ENCODE data around the gene CFAP107. TPM values are rescaled to one million over a fixed set of nuclear protein-coding genes. Genes with fewer than 3 reads are reported as not detected.

The CFAP107 gene
- total and polyA plus RNA-seq, 3 experiments from 2014 or later = not detected

DNA sequence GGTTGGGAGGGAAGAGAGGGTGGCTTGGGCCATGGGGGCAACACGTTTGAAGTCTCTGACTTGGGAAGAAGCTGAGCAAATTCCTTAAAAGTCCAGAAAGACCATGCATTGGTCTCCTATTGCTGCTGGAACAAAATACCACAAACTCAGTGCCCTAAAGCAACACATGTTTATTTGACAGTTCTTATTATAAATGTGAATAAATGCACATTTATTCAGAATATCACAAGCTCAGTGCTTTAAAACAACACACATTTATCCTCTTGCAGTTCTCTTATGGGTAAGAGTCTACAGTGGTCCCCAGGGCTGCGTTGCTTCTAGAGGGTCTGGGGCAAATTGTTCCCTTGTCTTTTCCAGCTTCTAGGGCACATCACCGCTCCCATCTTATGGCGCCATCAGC, 17.5 kb downstream of the CFAP107 start:
- Mint-ChIP-seq H3K4me3 (no peak overlapping the region), H3K27ac (no peak overlapping the region), H3K9me3 (peaks cover 0 to 2% (median 0%) of the 10 kb centered on the region in 5 donors), H3K36me3 (no peaks in the 10 kb centered on the region), H3K4me1 (no peaks in the 10 kb centered on the region), H3K27me3 (peaks cover 7 to 39% of the 10 kb centered on the region in 2 donors)
- POLR2A ChIA-PET = no interaction called here
- no peak for DNase-seq
- H3K4me3 ChIP-seq (ENCODE audit: low read length) = no peak overlapping the region
- H3K36me3 ChIP-seq (ENCODE audit: insufficient read depth, low read length) = no peaks in the 10 kb centered on the region
- H3K27me3 ChIP-seq (ENCODE audit: insufficient read depth, low read length, poor library complexity, severe bottlenecking) = no peaks in the 10 kb centered on the region
- no peak overlapping the region for H3K27ac ChIP-seq (ENCODE audit: low read depth, low read length)
- H3K4me1 ChIP-seq (ENCODE audit: insufficient read depth, low read length) = no peaks in the 10 kb centered on the region
- CTCF ChIA-PET = no interaction called here
- no peaks in the 10 kb centered on the region for H3K9me3 ChIP-seq (ENCODE audit: low read length)

- Histone ChIP-seq H3K4me3 (ENCODE audit: low read length) (no peak overlapping the region), H3K27me3 (ENCODE audit: insufficient read depth, low read length, poor library complexity, severe bottlenecking) (no peaks in the 10 kb centered on the region), H3K4me1 (ENCODE audit: insufficient read depth, low read length) (no peaks in the 10 kb centered on the region), H3K9me3 (ENCODE audit: low read length) (no peaks in the 10 kb centered on the region), H3K36me3 (ENCODE audit: insufficient read depth, low read length) (no peaks in the 10 kb centered on the region), H3K27ac (ENCODE audit: low read depth, low read length) (no peak overlapping the region)
- Mint-ChIP-seq H3K27me3 (peaks cover 9 to 38% of the 10 kb centered on the region in 2 donors), H3K36me3 (no peaks in the 10 kb centered on the region), H3K4me3 (no peak overlapping the region), H3K9me3 (peaks cover 0 to 2% (median 0%) of the 10 kb centered on the region in 5 donors), H3K4me1 (no peaks in the 10 kb centered on the region), H3K27ac (no peak overlapping the region)
- DNase-seq = no peak
- ChIA-PET CTCF (no interaction called here), POLR2A (no interaction called here)
Observed at GRCh38 chr1:12764016-12764415, 18.0 kb downstream of the CFAP107 start.

DNA sequence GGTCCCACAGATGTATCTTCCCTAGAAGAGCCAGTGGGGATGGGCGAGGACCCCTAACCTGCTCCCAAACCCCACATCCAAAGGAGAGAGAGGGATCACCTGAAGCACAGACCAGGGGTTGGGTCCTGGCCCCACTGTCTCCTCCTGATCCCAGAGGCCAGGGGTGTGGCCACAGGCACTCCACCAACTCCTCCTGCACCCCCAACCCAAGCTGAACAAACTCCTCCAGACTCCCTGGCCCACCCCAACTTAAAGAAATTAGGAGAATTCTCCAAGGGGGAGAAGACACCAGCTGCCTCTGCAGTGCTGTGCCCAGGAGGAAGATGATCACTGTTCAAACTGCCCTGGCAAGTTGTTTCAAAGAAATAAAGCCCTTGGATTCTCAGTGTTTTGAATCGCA, 23.0 kb downstream of the CFAP107 start:
- Mint-ChIP-seq H3K36me3 (no peaks in the 10 kb centered on the region), H3K9me3 (peaks cover 0 to 2% (median 0%) of the 10 kb centered on the region in 5 donors), H3K27me3 (peaks cover 35 to 62% of the 10 kb centered on the region in 2 donors), H3K4me3 (no peak overlapping the region), H3K4me1 (no peaks in the 10 kb centered on the region), H3K27ac (no peak overlapping the region)
- ChIA-PET CTCF (no interaction called here), POLR2A (no interaction called here)
- DNase-seq = no peak
- H3K27me3 ChIP-seq (ENCODE audit: insufficient read depth, low read length, poor library complexity, severe bottlenecking) = peaks cover 4% of the 10 kb centered on the region
- H3K9me3 ChIP-seq (ENCODE audit: low read length) = no peaks in the 10 kb centered on the region
- no peaks in the 10 kb centered on the region for H3K36me3 ChIP-seq (ENCODE audit: insufficient read depth, low read length)
- no peak overlapping the region for H3K4me3 ChIP-seq (ENCODE audit: low read length)
- no peak overlapping the region for H3K27ac ChIP-seq (ENCODE audit: low read depth, low read length)
- H3K4me1 ChIP-seq (ENCODE audit: insufficient read depth, low read length) = no peaks in the 10 kb centered on the region

- Mint-ChIP-seq H3K4me3 (no peak overlapping the region), H3K36me3 (no peaks in the 10 kb centered on the region), H3K27me3 (peaks cover 36 to 70% of the 10 kb centered on the region in 2 donors), H3K4me1 (no peaks in the 10 kb centered on the region), H3K9me3 (peaks cover 0 to 2% (median 0%) of the 10 kb centered on the region in 5 donors), H3K27ac (no peak overlapping the region)
- H3K27me3 ChIP-seq (ENCODE audit: insufficient read depth, low read length, poor library complexity, severe bottlenecking) = peaks cover 4% of the 10 kb centered on the region
- ChIA-PET CTCF (no interaction called here), POLR2A (no interaction called here)
- H3K36me3 ChIP-seq (ENCODE audit: insufficient read depth, low read length) = no peaks in the 10 kb centered on the region
- no peak overlapping the region for H3K4me3 ChIP-seq (ENCODE audit: low read length)
- no peak for DNase-seq
- H3K27ac ChIP-seq (ENCODE audit: low read depth, low read length) = no peak overlapping the region
- no peaks in the 10 kb centered on the region for H3K4me1 ChIP-seq (ENCODE audit: insufficient read depth, low read length)
- H3K9me3 ChIP-seq (ENCODE audit: low read length) = no peaks in the 10 kb centered on the region
Observed at GRCh38 chr1:12769976-12770505, 24.0 kb downstream of the CFAP107 start.

GRCh38 chr1:12770620-12771019, 24.6 kb downstream of the CFAP107 start:
- Histone ChIP-seq H3K36me3 (ENCODE audit: insufficient read depth, low read length) (no peaks in the 10 kb centered on the region), H3K4me1 (ENCODE audit: insufficient read depth, low read length) (no peaks in the 10 kb centered on the region), H3K4me3 (ENCODE audit: low read length) (no peak overlapping the region), H3K9me3 (ENCODE audit: low read length) (no peaks in the 10 kb centered on the region), H3K27me3 (ENCODE audit: insufficient read depth, low read length, poor library complexity, severe bottlenecking) (peaks cover 4% of the 10 kb centered on the region), H3K27ac (ENCODE audit: low read depth, low read length) (no peak overlapping the region)
- H3K27ac Mint-ChIP-seq = no peak overlapping the region
- CTCF ChIA-PET = no interaction called here
- peaks cover 36 to 72% of the 10 kb centered on the region in 2 donors for H3K27me3 Mint-ChIP-seq
- no peaks in the 10 kb centered on the region for H3K9me3 Mint-ChIP-seq
- no peaks in the 10 kb centered on the region for H3K4me1 Mint-ChIP-seq
- no peak overlapping the region for H3K4me3 Mint-ChIP-seq
- POLR2A ChIA-PET = no interaction called here
- no peaks in the 10 kb centered on the region for H3K36me3 Mint-ChIP-seq
- DNase-seq = no peak

GRCh38 chr1:12771186-12771585, 25.2 kb downstream of the CFAP107 start:
- H3K9me3 ChIP-seq (ENCODE audit: low read length) = no peaks in the 10 kb centered on the region
- DNase-seq = no peak
- H3K27me3 Mint-ChIP-seq = peaks cover 37 to 78% of the 10 kb centered on the region in 2 donors
- no peak overlapping the region for H3K4me3 ChIP-seq (ENCODE audit: low read length)
- no peaks in the 10 kb centered on the region for H3K9me3 Mint-ChIP-seq
- H3K4me1 Mint-ChIP-seq = no peaks in the 10 kb centered on the region
- peaks cover 8% of the 10 kb centered on the region for H3K27me3 ChIP-seq (ENCODE audit: insufficient read depth, low read length, poor library complexity, severe bottlenecking)
- no peak overlapping the region for H3K27ac ChIP-seq (ENCODE audit: low read depth, low read length)
- ChIA-PET CTCF (no interaction called here), POLR2A (no interaction called here)
- no peaks in the 10 kb centered on the region for H3K36me3 Mint-ChIP-seq
- no peaks in the 10 kb centered on the region for H3K4me1 ChIP-seq (ENCODE audit: insufficient read depth, low read length)
- no peaks in the 10 kb centered on the region for H3K36me3 ChIP-seq (ENCODE audit: insufficient read depth, low read length)
- H3K27ac Mint-ChIP-seq = no peak overlapping the region
- H3K4me3 Mint-ChIP-seq = no peak overlapping the region

- no peaks in the 10 kb centered on the region for H3K9me3 ChIP-seq (ENCODE audit: low read length)
- H3K4me3 Mint-ChIP-seq = no peak overlapping the region
- no peaks in the 10 kb centered on the region for H3K36me3 ChIP-seq (ENCODE audit: insufficient read depth, low read length)
Observed at GRCh38 chr1:12772520-12772919, 26.5 kb downstream of the CFAP107 start.

DNA sequence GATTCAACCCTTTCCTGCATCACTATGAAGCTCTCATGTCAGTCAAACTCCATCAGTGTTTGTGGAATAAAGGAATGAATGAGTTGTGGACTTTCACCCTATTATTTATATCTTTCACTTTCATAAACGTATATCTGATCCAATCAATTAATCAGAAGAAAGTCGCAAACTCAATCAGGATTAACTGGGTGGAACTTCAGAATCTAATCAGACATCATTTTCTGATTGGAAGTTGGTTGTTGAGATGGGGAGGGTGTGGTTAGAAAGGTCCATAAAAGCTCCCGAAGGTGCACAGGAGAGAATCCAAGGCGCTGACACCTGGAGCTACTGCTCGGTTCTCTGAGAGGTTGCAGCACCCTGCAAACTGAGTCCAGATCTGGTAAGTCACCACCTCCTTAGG, 27.4 kb downstream of the CFAP107 start, which contains the start of gene PRAMEF12:
PRAMEF12 (plus strand) TSS at position 301 of the 400 bp plus-strand sequence. CDS start 1,130 bp downstream, outside the sequence.
- DNase-seq = no peak
- H3K9me3 Mint-ChIP-seq = no peaks in the 10 kb centered on the region
- no peaks in the 10 kb centered on the region for H3K36me3 Mint-ChIP-seq
- no peaks in the 10 kb centered on the region for H3K4me1 Mint-ChIP-seq
- no peak within 1 kb of the TSS for H3K4me3 ChIP-seq (ENCODE audit: low read length)
- H3K36me3 ChIP-seq (ENCODE audit: insufficient read depth, low read length) = no peaks in the 10 kb centered on the region
- no peaks in the 10 kb centered on the region for H3K9me3 ChIP-seq (ENCODE audit: low read length)
- peaks cover 36 to 69% of the 10 kb centered on the region in 2 donors for H3K27me3 Mint-ChIP-seq
- peaks cover 8% of the 10 kb centered on the region for H3K27me3 ChIP-seq (ENCODE audit: insufficient read depth, low read length, poor library complexity, severe bottlenecking)
- no peaks in the 10 kb centered on the region for H3K4me1 ChIP-seq (ENCODE audit: insufficient read depth, low read length)
- ChIA-PET POLR2A (no interaction called here), CTCF (no interaction called here)
- no peak within 1 kb of the TSS for H3K4me3 Mint-ChIP-seq
- H3K27ac Mint-ChIP-seq = no peak within 1 kb of the TSS
- H3K27ac ChIP-seq (ENCODE audit: low read depth, low read length) = no peak within 1 kb of the TSS

More at GRCh38 chr1:12772520-12772919, 26.5 kb downstream of the CFAP107 start:
- Histone ChIP-seq H3K4me3 (ENCODE audit: low read length) (no peak overlapping the region), H3K27me3 (ENCODE audit: insufficient read depth, low read length, poor library complexity, severe bottlenecking) (peaks cover 8% of the 10 kb centered on the region), H3K4me1 (ENCODE audit: insufficient read depth, low read length) (no peaks in the 10 kb centered on the region), H3K27ac (ENCODE audit: low read depth, low read length) (no peak overlapping the region)
- POLR2A ChIA-PET = no interaction called here
- no peak for DNase-seq
- H3K4me1 Mint-ChIP-seq = no peaks in the 10 kb centered on the region
- CTCF ChIA-PET = no interaction called here
- peaks cover 35 to 73% of the 10 kb centered on the region in 2 donors for H3K27me3 Mint-ChIP-seq
- H3K27ac Mint-ChIP-seq = no peak overlapping the region
- no peaks in the 10 kb centered on the region for H3K36me3 Mint-ChIP-seq
- no peaks in the 10 kb centered on the region for H3K9me3 Mint-ChIP-seq

Measured in CD8-positive, alpha-beta memory T cell (primary cell).